HG02884 (cell line): ENCODE data around the gene ANTXR2.
"Not testable (repeated sequence)": the region's sequence is repeated elsewhere in the genome, so short reads cannot be mapped to it uniquely, and the experiment has no call there.

ENCODE experiments used
- ATAC-seq: cut with Tn5 transposase; IDR thresholded peaks from one replicate; pipeline ENCODE4 v1.9.1; 2021; ENCODE audit warnings: mild to moderate bottlenecking, moderate library complexity; ENCODE audit not compliant: unreplicated experiment

ANTXR2 gene

GRCh38 chr4:80072744-80073472 lies at the start of gene ANTXR2:
Gene ANTXR2 (minus strand): TSS chr4:80073229. CDS start chr4:80072560, 669 bp downstream.
- peak; percentile 54 for ATAC-seq

- not testable (repeated sequence) for ATAC-seq
These were observed 48.8 kb upstream of the ANTXR2 start for GRCh38 chr4:80121815-80122214.

GRCh38 chr4:80119620-80120019 lies 46.6 kb upstream of the ANTXR2 start:
- not testable (repeated sequence) for ATAC-seq

GRCh38 chr4:80116516-80116915 lies 43.5 kb upstream of the ANTXR2 start:
- no peak for ATAC-seq

- ATAC-seq = no peak
These were observed 42.5 kb upstream of the ANTXR2 start for GRCh38 chr4:80115368-80116181.

- no peak for ATAC-seq
These were observed 41.8 kb upstream of the ANTXR2 start for GRCh38 chr4:80114732-80115265.

GRCh38 chr4:80113615-80114014 lies 40.6 kb upstream of the ANTXR2 start:
- no peak for ATAC-seq

GRCh38 chr4:80112236-80112635 lies 39.2 kb upstream of the ANTXR2 start:
- no peak for ATAC-seq

GRCh38 chr4:80111276-80111675 lies 38.2 kb upstream of the ANTXR2 start:
- ATAC-seq = no peak

- no peak for ATAC-seq
These were observed 34.3 kb upstream of the ANTXR2 start for GRCh38 chr4:80107374-80107773.

- no peak for ATAC-seq
These were observed 31.9 kb upstream of the ANTXR2 start for GRCh38 chr4:80104927-80105326.

- ATAC-seq = no peak
These were observed 30.6 kb upstream of the ANTXR2 start for GRCh38 chr4:80103629-80104028.

- ATAC-seq = no peak
These were observed 28.7 kb upstream of the ANTXR2 start for GRCh38 chr4:80101792-80102116.

GRCh38 chr4:80101071-80101791 lies 28.2 kb upstream of the ANTXR2 start:
- no peak for ATAC-seq

GRCh38 chr4:80099671-80100070 lies 26.6 kb upstream of the ANTXR2 start:
- no peak for ATAC-seq

- no peak for ATAC-seq
These were observed 25.6 kb upstream of the ANTXR2 start for GRCh38 chr4:80098635-80099034.

- no peak for ATAC-seq
These were observed 24.6 kb upstream of the ANTXR2 start for GRCh38 chr4:80097400-80098177.

- ATAC-seq = no peak
These were observed 23.3 kb upstream of the ANTXR2 start for GRCh38 chr4:80096175-80096850.

- no peak for ATAC-seq
These were observed 21.2 kb upstream of the ANTXR2 start for GRCh38 chr4:80094191-80094590.

GRCh38 chr4:80093563-80093962 lies 20.5 kb upstream of the ANTXR2 start:
- no peak for ATAC-seq
